SJSA1 (cell line): ENCODE results near the gene WNK2. TPM values are rescaled to one million over a fixed set of nuclear protein-coding genes. Genes with fewer than 3 reads are reported as not detected.

Source experiments
- DNase-seq, 2 experiments: peaks; one replicate each; pipeline ENCODE4 v3.0.0-alpha.2; 2015 to 2020; ENCODE audit warnings: low spot score in 2 of 2, low read depth in 1 of 2
- H3K27ac ChIP-seq: fragments of 250-450 bp; sonication (Bioruptor Pico); 2 replicates; pipeline ENCODE4 v1.5.1; 2020; ENCODE audit warnings: mild to moderate bottlenecking, moderate library complexity
- H3K27me3 ChIP-seq: fragments of 250-450 bp; sonication (Bioruptor Pico); replicated peaks from 2 replicates; pipeline ENCODE4 v1.5.1; 2020; ENCODE audit warnings: mild to moderate bottlenecking, moderate library complexity
- H3K36me3 ChIP-seq: fragments of 250-450 bp; sonication (Bioruptor Pico); 2 replicates; pipeline ENCODE4 v1.5.1; 2020; ENCODE audit warnings: mild to moderate bottlenecking
- H3K4me1 ChIP-seq: fragments of 250-450 bp; sonication (Bioruptor Pico); replicated peaks from 2 replicates; pipeline ENCODE4 v1.6.1; 2021; ENCODE audit warnings: mild to moderate bottlenecking
- H3K4me3 ChIP-seq: fragments of 250-450 bp; sonication (Bioruptor Pico); 2 replicates; pipeline ENCODE4 v1.5.1; 2020; ENCODE audit warnings: mild to moderate bottlenecking
- H3K9me3 ChIP-seq: fragments of 250-450 bp; sonication (Bioruptor Pico); replicated peaks from 2 replicates; pipeline ENCODE4 v1.5.1; 2020; ENCODE audit warnings: mild to moderate bottlenecking
- total RNA-seq: library from RNA; depleted of rRNA; stranded (reverse); fragments of >200 nt; shearing (Covaris generic); gene quantifications from 2 replicates; pipeline ENCODE4 v1.2.3, GENCODE V29; 2014

WNK2 gene
- total RNA-seq, 1 experiment from 2014 or later = not detected

- H3K27ac ChIP-seq = no peak overlapping the region
Observed at GRCh38 chr9:93217706-93218105, 33.8 kb downstream of the WNK2 start.

GRCh38 chr9:93218161-93218560, 34.2 kb downstream of the WNK2 start:
- H3K9me3 ChIP-seq = no peaks in the 10 kb centered on the region
- no peak overlapping the region for H3K27ac ChIP-seq
- no peaks in the 10 kb centered on the region for H3K4me1 ChIP-seq
- DNase-seq = no peak
- H3K27me3 ChIP-seq = no peaks in the 10 kb centered on the region
- no peak overlapping the region for H3K4me3 ChIP-seq
- H3K36me3 ChIP-seq = no peaks in the 10 kb centered on the region

More at GRCh38 chr9:93217706-93218105, 33.8 kb downstream of the WNK2 start:
- H3K27me3 ChIP-seq = no peaks in the 10 kb centered on the region
- no peak overlapping the region for H3K4me3 ChIP-seq
- no peaks in the 10 kb centered on the region for H3K36me3 ChIP-seq
- no peaks in the 10 kb centered on the region for H3K9me3 ChIP-seq
- no peaks in the 10 kb centered on the region for H3K4me1 ChIP-seq
- no peak for DNase-seq

- H3K9me3 ChIP-seq = no peaks in the 10 kb centered on the region
- H3K27me3 ChIP-seq = no peaks in the 10 kb centered on the region
- no peaks in the 10 kb centered on the region for H3K4me1 ChIP-seq
Observed at GRCh38 chr9:93218671-93219420, 34.9 kb downstream of the WNK2 start.

GRCh38 chr9:93219692-93220091, 35.8 kb downstream of the WNK2 start:
- Histone ChIP-seq H3K36me3 (no peaks in the 10 kb centered on the region), H3K27ac (no peak overlapping the region), H3K4me3 (no peak overlapping the region), H3K27me3 (no peaks in the 10 kb centered on the region), H3K4me1 (no peaks in the 10 kb centered on the region), H3K9me3 (no peaks in the 10 kb centered on the region)
- no peak for DNase-seq

More at GRCh38 chr9:93218671-93219420, 34.9 kb downstream of the WNK2 start:
- H3K27ac ChIP-seq = no peak overlapping the region
- no peak for DNase-seq
- H3K36me3 ChIP-seq = no peaks in the 10 kb centered on the region
- H3K4me3 ChIP-seq = no peak overlapping the region

- Histone ChIP-seq H3K27me3 (no peaks in the 10 kb centered on the region), H3K4me1 (no peaks in the 10 kb centered on the region), H3K9me3 (no peaks in the 10 kb centered on the region), H3K4me3 (no peak overlapping the region), H3K27ac (no peak overlapping the region), H3K36me3 (no peaks in the 10 kb centered on the region)
- DNase-seq = no peak
Observed at GRCh38 chr9:93220627-93221026, 36.7 kb downstream of the WNK2 start.

GRCh38 chr9:93221044-93221443, 37.1 kb downstream of the WNK2 start:
- Histone ChIP-seq H3K27ac (no peak overlapping the region), H3K4me1 (no peaks in the 10 kb centered on the region), H3K9me3 (no peaks in the 10 kb centered on the region), H3K4me3 (no peak overlapping the region), H3K27me3 (no peaks in the 10 kb centered on the region), H3K36me3 (no peaks in the 10 kb centered on the region)
- DNase-seq = no peak

GRCh38 chr9:93222890-93223259, 38.9 kb downstream of the WNK2 start:
- Histone ChIP-seq H3K4me3 (no peak overlapping the region), H3K27me3 (no peaks in the 10 kb centered on the region), H3K27ac (no peak overlapping the region), H3K36me3 (no peaks in the 10 kb centered on the region), H3K4me1 (no peaks in the 10 kb centered on the region), H3K9me3 (no peaks in the 10 kb centered on the region)
- no peak for DNase-seq

GRCh38 chr9:93223260-93224180, 39.6 kb downstream of the WNK2 start:
- no peaks in the 10 kb centered on the region for H3K4me1 ChIP-seq
- no peaks in the 10 kb centered on the region for H3K36me3 ChIP-seq
- no peak overlapping the region for H3K4me3 ChIP-seq
- DNase-seq = peak in 1 of 2 experiments; percentile 2
- no peaks in the 10 kb centered on the region for H3K9me3 ChIP-seq
- no peak overlapping the region for H3K27ac ChIP-seq
- H3K27me3 ChIP-seq = no peaks in the 10 kb centered on the region

- Histone ChIP-seq H3K4me3 (no peak overlapping the region), H3K27ac (no peak overlapping the region), H3K36me3 (no peaks in the 10 kb centered on the region), H3K4me1 (no peaks in the 10 kb centered on the region), H3K27me3 (no peaks in the 10 kb centered on the region), H3K9me3 (no peaks in the 10 kb centered on the region)
- DNase-seq = no peak
Observed at GRCh38 chr9:93224591-93224990, 40.7 kb downstream of the WNK2 start.

GRCh38 chr9:93225417-93225816, 41.5 kb downstream of the WNK2 start:
- Histone ChIP-seq H3K9me3 (no peaks in the 10 kb centered on the region), H3K27ac (no peak overlapping the region), H3K27me3 (no peaks in the 10 kb centered on the region), H3K4me3 (no peak overlapping the region), H3K36me3 (no peaks in the 10 kb centered on the region), H3K4me1 (no peaks in the 10 kb centered on the region)
- DNase-seq = no peak

- DNase-seq = no peak
- Histone ChIP-seq H3K27ac (no peak overlapping the region), H3K4me1 (no peaks in the 10 kb centered on the region), H3K9me3 (no peaks in the 10 kb centered on the region), H3K4me3 (no peak overlapping the region), H3K27me3 (no peaks in the 10 kb centered on the region), H3K36me3 (no peaks in the 10 kb centered on the region)
Observed at GRCh38 chr9:93225892-93226291, 42.0 kb downstream of the WNK2 start.

GRCh38 chr9:93226819-93227218, 42.9 kb downstream of the WNK2 start:
- Histone ChIP-seq H3K36me3 (no peaks in the 10 kb centered on the region), H3K27me3 (no peaks in the 10 kb centered on the region), H3K4me1 (no peaks in the 10 kb centered on the region), H3K27ac (no peak overlapping the region), H3K9me3 (no peaks in the 10 kb centered on the region), H3K4me3 (no peak overlapping the region)
- no peak for DNase-seq

- H3K9me3 ChIP-seq = no peaks in the 10 kb centered on the region
- no peak overlapping the region for H3K27ac ChIP-seq
- no peaks in the 10 kb centered on the region for H3K27me3 ChIP-seq
- H3K36me3 ChIP-seq = no peaks in the 10 kb centered on the region
- DNase-seq = no peak
- no peaks in the 10 kb centered on the region for H3K4me1 ChIP-seq
- H3K4me3 ChIP-seq = no peak overlapping the region
Observed at GRCh38 chr9:93228030-93228429, 44.1 kb downstream of the WNK2 start.

GRCh38 chr9:93228453-93228852, 44.5 kb downstream of the WNK2 start:
- H3K4me3 ChIP-seq = no peak overlapping the region
- H3K27me3 ChIP-seq = no peaks in the 10 kb centered on the region
- DNase-seq = no peak
- no peak overlapping the region for H3K27ac ChIP-seq
- H3K4me1 ChIP-seq = no peaks in the 10 kb centered on the region
- no peaks in the 10 kb centered on the region for H3K9me3 ChIP-seq
- no peaks in the 10 kb centered on the region for H3K36me3 ChIP-seq
